Neural progenitor cell (in vitro differentiated cells): ENCODE results near the gene TNFRSF19. TPM values are rescaled to one million over a fixed set of nuclear protein-coding genes. Genes with fewer than 3 reads are reported as not detected.
A peak's percentile ranks its signal among the peaks of the same experiment; 100 is the strongest.

Experiments
- DNase-seq: peaks from one replicate; pipeline ENCODE4 v3.0.0-alpha.2; 2016; ENCODE audit warnings: low spot score
- H2AFZ ChIP-seq: fragments of 200-600 bp; sonication (generic); replicated peaks from 2 replicates; pipeline ENCODE4 v1.6.1; 2016; ENCODE audit warnings: antibody characterized with exemption
- H3F3A ChIP-seq: fragments of 200-600 bp; sonication (generic); 2 replicates; pipeline ENCODE4 v1.6.1; 2016; ENCODE audit warnings: antibody characterized with exemption, low read depth
- H3K27ac ChIP-seq: fragments of 200-600 bp; sonication (generic); 2 replicates; pipeline ENCODE4 v1.5.1; 2016; ENCODE audit warnings: mild to moderate bottlenecking
- H3K27me3 ChIP-seq: fragments of 200-600 bp; sonication (generic); 2 replicates; pipeline ENCODE4 v1.6.1; 2016; ENCODE audit warnings: mild to moderate bottlenecking, moderate library complexity
- H3K36me3 ChIP-seq: fragments of 200-600 bp; sonication (generic); 2 replicates; pipeline ENCODE4 v1.5.1; 2016
- H3K4me1 ChIP-seq: fragments of 200-600 bp; sonication (generic); 2 replicates; pipeline ENCODE4 v1.6.1; 2016; ENCODE audit warnings: mixed run types
- H3K4me2 ChIP-seq: fragments of 200-600 bp; sonication (generic); 2 replicates; pipeline ENCODE4 v1.6.1; 2016
- H3K4me3 ChIP-seq: fragments of 200-600 bp; sonication (generic); 2 replicates; pipeline ENCODE4 v1.5.1; 2016
- H3K79me2 ChIP-seq: fragments of 200-600 bp; sonication (generic); 2 replicates; pipeline ENCODE4 v1.6.1; 2016; ENCODE audit warnings: low read depth
- H3K9ac ChIP-seq: fragments of 200-600 bp; sonication (generic); 2 replicates; pipeline ENCODE4 v1.6.1; 2016
- H3K9me3 ChIP-seq: fragments of 200-600 bp; sonication (generic); 2 replicates; pipeline ENCODE4 v1.5.1; 2016; ENCODE audit warnings: low read depth
- H4K20me1 ChIP-seq: fragments of 200-600 bp; sonication (generic); 2 replicates; pipeline ENCODE4 v1.6.1; 2016; ENCODE audit warnings: low read depth
- H3K27ac Mint-ChIP-seq: 3 replicates; pipeline ENCODE4 v1.8.0; 2021; ENCODE audit warnings: mixed read lengths
- H3K27me3 Mint-ChIP-seq: 2 replicates; pipeline ENCODE4 v1.8.0; 2022; ENCODE audit warnings: low read depth, mild to moderate bottlenecking, inconsistent platforms, moderate library complexity, mixed read lengths; ENCODE audit not compliant: insufficient read depth
- H3K36me3 Mint-ChIP-seq: 3 replicates; pipeline ENCODE4 v1.8.0; 2021; ENCODE audit warnings: mixed read lengths
- H3K4me1 Mint-ChIP-seq: 3 replicates; pipeline ENCODE4 v1.8.0; 2021; ENCODE audit warnings: mixed read lengths
- H3K4me3 Mint-ChIP-seq: 3 replicates; pipeline ENCODE4 v1.8.0; 2021; ENCODE audit warnings: mild to moderate bottlenecking, moderate library complexity, mixed read lengths
- H3K9me3 Mint-ChIP-seq: 3 replicates; pipeline ENCODE4 v1.8.0; 2020; ENCODE audit warnings: mixed read lengths
- EZH2 ChIP-seq: fragments of 200-600 bp; sonication (generic); IDR thresholded peaks from 2 replicates; pipeline ENCODE4 v1.6.1; 2017; ENCODE audit warnings: antibody characterized with exemption, mild to moderate bottlenecking, moderate library complexity
- EZH2phosphoT487 ChIP-seq: fragments of 200-600 bp; sonication (generic); IDR thresholded peaks from 2 replicates; pipeline ENCODE4 v1.6.1; 2017; ENCODE audit warnings: antibody characterized with exemption
- total RNA-seq: library from RNA; depleted of rRNA; stranded (reverse); fragments of >200 nt; gene quantifications from 2 replicates; pipeline ENCODE4 v1.2.3, GENCODE V29; 2015; ENCODE audit warnings: low replicate concordance
- TF ChIP-seq, protein P1 (sequence below): fragments of 200-600 bp; sonication (generic); IDR thresholded peaks from 2 replicates; pipeline ENCODE4 v1.5.1; 2017; ENCODE audit warnings: antibody characterized with exemption, mild to moderate bottlenecking

Gene TNFRSF19
- total RNA-seq, 1 donor from 2014 or later: 31.7 TPM

DNA sequence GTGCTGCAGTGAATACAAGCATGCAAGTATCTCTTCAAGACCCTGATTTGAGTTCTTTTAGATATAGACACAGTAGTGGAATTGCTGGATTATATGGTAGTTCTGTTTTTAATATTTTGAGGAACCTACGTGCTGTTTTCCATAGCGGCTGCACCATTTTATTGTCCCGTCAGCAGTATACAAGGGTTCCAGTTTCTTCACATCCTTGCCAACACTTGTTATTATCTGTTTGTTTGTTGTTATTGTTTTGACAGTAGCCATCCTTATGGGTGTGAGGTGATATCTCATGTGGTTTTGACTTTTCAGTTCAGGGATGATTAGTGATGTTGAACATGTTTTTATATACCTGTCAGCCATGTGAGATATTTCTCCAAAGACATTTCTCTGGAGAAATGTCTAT lies 53.2 kb downstream of the TNFRSF19 start:
- H3K9ac ChIP-seq: no peak overlapping the region
- H3K4me1 Mint-ChIP-seq: peaks cover 30% of the 10 kb centered on the region
- no peak overlapping the region for H3K27ac ChIP-seq
- H3K27me3 ChIP-seq: no peaks in the 10 kb centered on the region
- no peak overlapping the region for H3K4me2 ChIP-seq
- H3K36me3 Mint-ChIP-seq: peaks cover 32% of the 10 kb centered on the region
- no peak overlapping the region for H3K4me3 ChIP-seq
- H4K20me1 ChIP-seq: no peaks in the 10 kb centered on the region
- peaks cover 2% of the 10 kb centered on the region for H3K27me3 Mint-ChIP-seq
- H3K27ac Mint-ChIP-seq: no peak overlapping the region
- H3K79me2 ChIP-seq: no peaks in the 10 kb centered on the region
- H3K36me3 ChIP-seq: no peaks in the 10 kb centered on the region
- DNase-seq: no peak
- TF ChIP-seq, protein P1, sequence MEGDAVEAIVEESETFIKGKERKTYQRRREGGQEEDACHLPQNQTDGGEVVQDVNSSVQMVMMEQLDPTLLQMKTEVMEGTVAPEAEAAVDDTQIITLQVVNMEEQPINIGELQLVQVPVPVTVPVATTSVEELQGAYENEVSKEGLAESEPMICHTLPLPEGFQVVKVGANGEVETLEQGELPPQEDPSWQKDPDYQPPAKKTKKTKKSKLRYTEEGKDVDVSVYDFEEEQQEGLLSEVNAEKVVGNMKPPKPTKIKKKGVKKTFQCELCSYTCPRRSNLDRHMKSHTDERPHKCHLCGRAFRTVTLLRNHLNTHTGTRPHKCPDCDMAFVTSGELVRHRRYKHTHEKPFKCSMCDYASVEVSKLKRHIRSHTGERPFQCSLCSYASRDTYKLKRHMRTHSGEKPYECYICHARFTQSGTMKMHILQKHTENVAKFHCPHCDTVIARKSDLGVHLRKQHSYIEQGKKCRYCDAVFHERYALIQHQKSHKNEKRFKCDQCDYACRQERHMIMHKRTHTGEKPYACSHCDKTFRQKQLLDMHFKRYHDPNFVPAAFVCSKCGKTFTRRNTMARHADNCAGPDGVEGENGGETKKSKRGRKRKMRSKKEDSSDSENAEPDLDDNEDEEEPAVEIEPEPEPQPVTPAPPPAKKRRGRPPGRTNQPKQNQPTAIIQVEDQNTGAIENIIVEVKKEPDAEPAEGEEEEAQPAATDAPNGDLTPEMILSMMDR: no peak
- TF ChIP-seq EZH2phosphoT487 (no peak), EZH2 (no peak)
- peaks cover 27% of the 10 kb centered on the region for H3K4me1 ChIP-seq
- H3K4me3 Mint-ChIP-seq: no peak overlapping the region
- peaks cover 11% of the 10 kb centered on the region for H3K9me3 Mint-ChIP-seq
- peaks cover 9% of the 10 kb centered on the region for H3F3A ChIP-seq
- no peaks in the 10 kb centered on the region for H3K9me3 ChIP-seq
- H2AFZ ChIP-seq: no peak overlapping the region

- Histone ChIP-seq H2AFZ (peak overlapping the region; percentile 91), H3K9ac (no peak overlapping the region), H3F3A (peaks cover 38% of the 10 kb centered on the region)
These were observed 56.5 kb downstream of the TNFRSF19 start for GRCh38 chr13:23626700-23627099.

GRCh38 chr13:23627410-23627809 lies 57.2 kb downstream of the TNFRSF19 start:
- H3K4me3 Mint-ChIP-seq: no peak overlapping the region
- peaks cover 11% of the 10 kb centered on the region for H3K9me3 Mint-ChIP-seq
- Histone ChIP-seq H3K4me2 (peak overlapping the region; percentile 36), H3F3A (peaks cover 45% of the 10 kb centered on the region), H4K20me1 (peaks cover 1% of the 10 kb centered on the region), H3K36me3 (no peaks in the 10 kb centered on the region), H3K9me3 (no peaks in the 10 kb centered on the region), H3K79me2 (no peaks in the 10 kb centered on the region), H2AFZ (no peak overlapping the region), H3K4me3 (no peak overlapping the region), H3K27ac (peak overlapping the region; percentile 84), H3K4me1 (peaks cover 67% of the 10 kb centered on the region), H3K9ac (no peak overlapping the region), H3K27me3 (no peaks in the 10 kb centered on the region)
- TF ChIP-seq EZH2 (no peak), EZH2phosphoT487 (no peak)
- TF ChIP-seq, protein P1: no peak
- DNase-seq: no peak
- peaks cover 49% of the 10 kb centered on the region for H3K4me1 Mint-ChIP-seq
- no peaks in the 10 kb centered on the region for H3K27me3 Mint-ChIP-seq
- peaks cover 26% of the 10 kb centered on the region for H3K36me3 Mint-ChIP-seq
- no peak overlapping the region for H3K27ac Mint-ChIP-seq

More at GRCh38 chr13:23626700-23627099, 56.5 kb downstream of the TNFRSF19 start:
- Mint-ChIP-seq H3K36me3 (peaks cover 27% of the 10 kb centered on the region), H3K9me3 (peaks cover 11% of the 10 kb centered on the region), H3K27me3 (peaks cover under 1% of the 10 kb centered on the region), H3K4me1 (peaks cover 42% of the 10 kb centered on the region), H3K27ac (peak overlapping the region; percentile 88), H3K4me3 (no peak overlapping the region)
- peak overlapping the region; percentile 36 for H3K4me2 ChIP-seq
- H3K36me3 ChIP-seq: no peaks in the 10 kb centered on the region
- TF ChIP-seq EZH2phosphoT487 (no peak), EZH2 (no peak)
- TF ChIP-seq, protein P1: no peak
- H3K27me3 ChIP-seq: no peaks in the 10 kb centered on the region
- H3K4me1 ChIP-seq: peaks cover 60% of the 10 kb centered on the region
- H3K79me2 ChIP-seq: no peaks in the 10 kb centered on the region
- DNase-seq: no peak
- no peaks in the 10 kb centered on the region for H4K20me1 ChIP-seq
- H3K27ac ChIP-seq: peak overlapping the region; percentile 84
- no peak overlapping the region for H3K4me3 ChIP-seq
- H3K9me3 ChIP-seq: no peaks in the 10 kb centered on the region
